ENCODE data around the gene OR51M1. TPM values are rescaled to one million over a fixed set of nuclear protein-coding genes. Genes with fewer than 3 reads are reported as not detected.

Gene OR51M1
- total and polyA plus RNA-seq, 2 of the 13 experiments (the other 11 are each of a cell fraction or from before 2014, with no cell fraction given): not detected

GRCh38 chr11:5367448-5368074 is 16.1 kb upstream of the OR51M1 start:
- TF ChIP-seq ZNF557 (CRISPR knock-in tag; IDR thresholded peaks at IDR 0.05): no peak
- peak in 1 of 2 experiments; percentile 36; a peak in 1 of 4 replicates for TF ChIP-seq MAFK (conservative IDR thresholded peaks at IDR 0.05 in 1 of 2, IDR thresholded peaks at IDR 0.05 in 1 of 2; ENCODE audit: low read length in 2 of 2)
- TF ChIP-seq MAFF (IDR thresholded peaks at IDR 0.05; ENCODE audit: low read depth, low read length): 0 out of 2 replicates have a peak, but pooled peaks have one; percentile 14
- TF ChIP-seq DMTF1 (CRISPR knock-in tag; IDR thresholded peaks at IDR 0.05): no peak
- in situ Hi-C loops (cut with HindIII; ENCODE audit: extremely low pct_ligation_motif_present, low pct_unique_long_range_greater_than_20kb): no loop called here
- no TSS peak for BruUV-seq (replicated peaks)

GRCh38 chr11:5368502-5369043 is 15.0 kb upstream of the OR51M1 start:
- DNase-seq (ENCODE audit: low spot score): no peak
- 5% methylated on average over 3 of the region's 3 CpGs for WGBS (ENCODE audit: low lambda C conversion rate)
- no TSS peak for BruUV-seq (replicated peaks)
- no peak overlapping the region for H3K4me3 ChIP-seq (replicated peaks in 1 of 3; ENCODE audit: insufficient read depth in 1 of 3, low read depth in 2 of 3, low read length in 3 of 3)
- H3K9ac ChIP-seq (ENCODE audit: insufficient read depth, low read depth, low read length): no peak overlapping the region
- no peak for FAIRE-seq
- no peaks in the 10 kb centered on the region for H3K9me3 ChIP-seq (ENCODE audit: low read length)
- intact Hi-C loops (cut with micrococcal nuclease; ENCODE audit: unreplicated experiment) (no loop called here), in situ Hi-C loops (cut with HindIII; ENCODE audit: extremely low pct_ligation_motif_present, low pct_unique_long_range_greater_than_20kb) (no loop called here)
- H3K4me2 ChIP-seq (ENCODE audit: low read depth, low read length): no peak overlapping the region
- ATAC-seq: no peak
- no peaks in the 10 kb centered on the region for H3K4me1 ChIP-seq (ENCODE audit: insufficient read depth, low read length)
- H3K27ac ChIP-seq (ENCODE audit: extremely low read length, insufficient read depth, low read length): no peak overlapping the region
- CTCF ChIA-PET (ENCODE audit: low intra/inter-chr PET ratio, low total read pairs): no interaction called here
- H2AFZ ChIP-seq (ENCODE audit: low read length): no peak overlapping the region
- H3K79me2 ChIP-seq (ENCODE audit: insufficient read depth, low read length): no peaks in the 10 kb centered on the region
- no peaks in the 10 kb centered on the region for H3K27me3 ChIP-seq (ENCODE audit: control insufficient read depth in 1 of 2, insufficient read depth in 2 of 2, low read length in 2 of 2)
- H3K36me3 ChIP-seq (replicated peaks in 1 of 2; ENCODE audit: control insufficient read depth in 1 of 2, insufficient read depth in 2 of 2, low read length in 2 of 2): no peaks in the 10 kb centered on the region
- no peaks in the 10 kb centered on the region for H4K20me1 ChIP-seq (ENCODE audit: insufficient read depth, low read length)
- POLR2A ChIA-PET: no interaction called here
- TF ChIP-seq ZNF704 (CRISPR knock-in tag; IDR thresholded peaks at IDR 0.05; ENCODE audit: borderline replicate concordance) (no peak), MAFK (conservative IDR thresholded peaks at IDR 0.05 in 1 of 2, IDR thresholded peaks at IDR 0.05 in 1 of 2; ENCODE audit: low read length in 2 of 2) (no peak), XBP1 (CRISPR knock-in tag; IDR thresholded peaks at IDR 0.05) (no peak), ZNF841 (CRISPR knock-in tag; IDR thresholded peaks at IDR 0.05; ENCODE audit: borderline replicate concordance) (no peak), SPEN (CRISPR knock-in tag; IDR thresholded peaks at IDR 0.05; ENCODE audit: low read depth) (no peak), CERS6 (CRISPR knock-in tag; IDR thresholded peaks at IDR 0.05) (no peak), MATR3 (CRISPR knock-in tag; IDR thresholded peaks at IDR 0.05) (no peak), EP300 (IDR thresholded peaks at IDR 0.05; ENCODE audit: low read depth in 2 of 2, low read length in 2 of 2) (no peak), EP300 (CRISPR knock-in tag; IDR thresholded peaks at IDR 0.05; ENCODE audit: borderline replicate concordance) (no peak), MIER2 (CRISPR knock-in tag; IDR thresholded peaks at IDR 0.05) (no peak), ETV6 (CRISPR knock-in tag; conservative IDR thresholded peaks at IDR 0.05) (no peak)

More at GRCh38 chr11:5367448-5368074, 16.1 kb upstream of the OR51M1 start:
- no peak overlapping the region for H3K4me2 ChIP-seq (ENCODE audit: low read depth, low read length)
- H3K9ac ChIP-seq (ENCODE audit: insufficient read depth, low read depth, low read length): no peak overlapping the region
- no peaks in the 10 kb centered on the region for H3K9me3 ChIP-seq (ENCODE audit: low read length)
- no peak for DNase-seq (ENCODE audit: low spot score)
- WGBS (ENCODE audit: low lambda C conversion rate): 8% methylated on average over 2 of the region's 2 CpGs
- no peaks in the 10 kb centered on the region for H3K79me2 ChIP-seq (ENCODE audit: insufficient read depth, low read length)
- H2AFZ ChIP-seq (ENCODE audit: low read length): no peak overlapping the region
- no peaks in the 10 kb centered on the region for H3K27me3 ChIP-seq (ENCODE audit: control insufficient read depth in 1 of 2, insufficient read depth in 2 of 2, low read length in 2 of 2)
- H3K27ac ChIP-seq (ENCODE audit: extremely low read length, insufficient read depth, low read length): no peak overlapping the region
- no peak overlapping the region for H3K4me3 ChIP-seq (replicated peaks in 1 of 3; ENCODE audit: insufficient read depth in 1 of 3, low read depth in 2 of 3, low read length in 3 of 3)
- ChIA-PET CTCF (ENCODE audit: low intra/inter-chr PET ratio, low total read pairs) (no interaction called here), POLR2A (no interaction called here)
- H3K36me3 ChIP-seq (replicated peaks in 1 of 2; ENCODE audit: control insufficient read depth in 1 of 2, insufficient read depth in 2 of 2, low read length in 2 of 2): no peaks in the 10 kb centered on the region
- no peaks in the 10 kb centered on the region for H4K20me1 ChIP-seq (ENCODE audit: insufficient read depth, low read length)
- intact Hi-C loops (cut with micrococcal nuclease; ENCODE audit: unreplicated experiment): no loop called here
- FAIRE-seq: no peak
- no peaks in the 10 kb centered on the region for H3K4me1 ChIP-seq (ENCODE audit: insufficient read depth, low read length)
- ATAC-seq: no peak

Data from HepG2 (cell line).